ENCODE measurements around the gene CPE.

DNA sequence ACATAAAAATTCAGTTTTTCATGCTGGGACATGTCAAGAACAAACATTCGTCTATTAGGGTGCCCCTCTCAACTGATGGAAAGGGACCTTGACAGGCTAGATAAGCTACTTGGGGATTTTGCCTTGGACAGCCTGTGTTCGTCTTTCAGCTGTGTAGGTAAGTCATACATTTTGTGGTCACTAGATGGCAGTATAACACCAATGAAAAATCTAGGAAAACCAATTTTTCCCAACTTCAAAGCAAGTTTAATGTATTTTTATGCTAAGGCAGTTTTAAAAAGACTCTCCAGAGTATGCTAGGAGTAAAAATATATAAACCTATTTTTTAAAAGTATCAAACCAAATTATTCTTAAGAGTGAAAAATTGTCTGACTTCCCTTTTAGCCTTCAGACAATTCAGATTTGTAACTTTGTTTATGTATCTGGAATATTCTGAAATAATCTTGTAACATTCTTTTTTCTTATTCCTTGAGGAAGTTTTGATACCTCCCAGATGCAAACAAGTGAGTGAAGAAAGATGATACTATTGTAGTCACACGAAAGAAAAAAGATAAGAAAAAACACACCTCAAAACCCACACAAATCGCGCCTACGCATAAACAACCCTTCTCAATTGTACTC, 158.3 kb downstream of the CPE start:
- TF ChIP-seq CTCF (IDR thresholded peaks at IDR 0.05): peak; percentile 46 to 77 (median 68)
- TF ChIP-seq POLR2A (IDR thresholded peaks at IDR 0.05): no peak

All from tibial nerve (tissue), 3 donors.